HG03060 (cell line): ENCODE results near the gene NEK7.
"Not testable (repeated sequence)": the region's sequence is repeated elsewhere in the genome, so short reads cannot be mapped to it uniquely, and the experiment has no call there.

ENCODE experiments used
- ATAC-seq: cut with Tn5 transposase; IDR thresholded peaks from one replicate; pipeline ENCODE4 v1.9.1; 2021; ENCODE audit warnings: low read depth, moderate number of reproducible peaks; ENCODE audit not compliant: unreplicated experiment

Gene NEK7

GRCh38 chr1:198275597-198275996 lies 118.8 kb downstream of the NEK7 start:
- no peak for ATAC-seq

GRCh38 chr1:198276241-198276640 lies 119.4 kb downstream of the NEK7 start:
- no peak for ATAC-seq

GRCh38 chr1:198278943-198279342 lies 122.1 kb downstream of the NEK7 start:
- no peak for ATAC-seq

GRCh38 chr1:198280080-198280479 lies 123.3 kb downstream of the NEK7 start:
- no peak for ATAC-seq

GRCh38 chr1:198281911-198282310 lies 125.1 kb downstream of the NEK7 start:
- ATAC-seq, result no peak

- no peak for ATAC-seq
These were observed 126.4 kb downstream of the NEK7 start for GRCh38 chr1:198283222-198283621.

GRCh38 chr1:198287916-198288315 lies 131.1 kb downstream of the NEK7 start:
- ATAC-seq, result no peak

- ATAC-seq, result no peak
These were observed 133.4 kb downstream of the NEK7 start for GRCh38 chr1:198290089-198290683.

GRCh38 chr1:198291036-198291435 lies 134.2 kb downstream of the NEK7 start:
- no peak for ATAC-seq

GRCh38 chr1:198291924-198292323 lies 135.1 kb downstream of the NEK7 start:
- no peak for ATAC-seq

- no peak for ATAC-seq
These were observed 138.4 kb downstream of the NEK7 start for GRCh38 chr1:198295225-198295624.

- no peak for ATAC-seq
These were observed 139.2 kb downstream of the NEK7 start for GRCh38 chr1:198295971-198296370.

- ATAC-seq, result no peak
These were observed 140.5 kb downstream of the NEK7 start for GRCh38 chr1:198297281-198297680.

GRCh38 chr1:198298640-198299039 lies 141.8 kb downstream of the NEK7 start:
- no peak for ATAC-seq

GRCh38 chr1:198300451-198300850 lies 143.7 kb downstream of the NEK7 start:
- no peak for ATAC-seq

- ATAC-seq, result no peak
These were observed 147.6 kb downstream of the NEK7 start for GRCh38 chr1:198304431-198304830.

GRCh38 chr1:198314817-198315216 lies 158.0 kb downstream of the NEK7 start:
- not testable (repeated sequence) for ATAC-seq

GRCh38 chr1:198315331-198315730 lies 158.5 kb downstream of the NEK7 start:
- not testable (repeated sequence) for ATAC-seq

- ATAC-seq, result no peak
These were observed 159.8 kb downstream of the NEK7 start for GRCh38 chr1:198316546-198317100.

GRCh38 chr1:198318085-198318484 lies 161.3 kb downstream of the NEK7 start:
- peak; percentile 76 for ATAC-seq

- ATAC-seq, result no peak
These were observed 164.0 kb downstream of the NEK7 start for GRCh38 chr1:198320759-198321158.

- no peak for ATAC-seq
These were observed 169.4 kb downstream of the NEK7 start for GRCh38 chr1:198326232-198326631.

- no peak for ATAC-seq
These were observed 170.1 kb downstream of the NEK7 start for GRCh38 chr1:198326915-198327314.
